Measurements from ENCODE around the gene BRICD5.

DNA sequence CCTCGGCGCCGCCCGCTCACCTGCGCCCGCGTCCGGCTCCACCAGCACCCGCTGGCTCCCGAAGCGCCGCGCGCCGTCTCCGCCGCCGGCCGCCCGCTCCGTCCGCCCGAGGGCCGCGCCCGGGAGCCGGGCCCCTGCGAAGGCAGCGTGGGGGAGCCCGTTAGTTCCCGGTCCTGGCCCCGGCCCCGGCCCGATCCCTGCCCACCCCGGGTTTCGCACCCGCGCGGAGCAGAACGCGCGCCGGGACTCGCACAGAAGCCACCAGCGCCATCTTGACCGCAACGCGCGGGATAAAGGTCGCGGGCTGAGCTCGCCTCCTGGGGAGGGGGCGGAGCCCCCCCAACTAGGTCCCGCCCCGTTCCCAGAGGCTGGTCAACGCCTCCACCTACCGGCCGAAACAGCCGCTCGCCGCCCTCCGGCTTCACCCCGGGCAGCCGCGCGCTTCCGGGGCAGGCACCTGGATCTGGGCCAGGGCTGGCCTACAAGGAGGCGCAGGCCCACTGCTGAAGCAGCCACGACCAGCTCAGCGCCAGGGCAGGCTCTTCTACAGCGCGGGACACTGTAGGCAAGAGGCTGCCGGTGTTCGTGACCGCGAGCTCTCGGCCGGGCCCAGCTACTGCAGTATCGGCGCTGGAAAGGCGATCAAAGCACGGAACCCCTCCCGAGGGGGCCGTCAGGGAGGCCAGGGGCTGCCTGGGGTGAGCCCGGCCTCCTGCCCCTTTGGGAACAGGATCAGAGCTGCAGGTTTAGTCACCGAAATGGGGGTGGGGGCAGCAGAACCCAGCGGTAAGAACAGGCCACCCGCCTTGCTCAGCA lies 40.8 kb upstream of the BRICD5 start, which contains the start of gene ECI1:
- TF ChIP-seq EP300 (IDR thresholded peaks at IDR 0.05; ENCODE audit: low read depth in 2 of 2, low read length in 2 of 2) (peak in 1 of 2 experiments; percentile 36; a peak in 2 of 4 replicates), EP300 (CRISPR knock-in tag; IDR thresholded peaks at IDR 0.05; ENCODE audit: borderline replicate concordance) (peak; percentile 8; the same call in 1 of the 2 replicates), POLR2G (IDR thresholded peaks at IDR 0.05; ENCODE audit: low read depth, low read length) (peak; percentile 97), MIXL1 (CRISPR knock-in tag; IDR thresholded peaks at IDR 0.05) (no peak)
